GM06990 (cell line): ENCODE data around the gene ARHGEF4.

Source experiments
- DNase-seq: peaks from one replicate; pipeline ENCODE4 v3.0.0-alpha.2; 2011; ENCODE audit not compliant: insufficient read length; ENCODE audit errors: extremely low read depth
- H3K27me3 ChIP-seq: replicated peaks from 2 replicates; pipeline ENCODE4 v1.6.0; 2011; ENCODE audit warnings: low read length; ENCODE audit not compliant: control insufficient read depth, insufficient read depth
- H3K36me3 ChIP-seq: 2 replicates; pipeline ENCODE4 v1.5.1; 2011; ENCODE audit warnings: low read length; ENCODE audit not compliant: control insufficient read depth, insufficient read depth
- H3K4me3 ChIP-seq: replicated peaks from 2 replicates; pipeline ENCODE4 v1.5.1; 2011; ENCODE audit warnings: low read depth, mild to moderate bottlenecking, control low read depth, low read length
- CTCF ChIP-seq: IDR thresholded peaks from 2 replicates; pipeline ENCODE4 v1.5.1; 2011; ENCODE audit warnings: low read length, control low read depth, mild to moderate bottlenecking, inconsistent platforms; ENCODE audit not compliant: insufficient read depth, poor library complexity, severe bottlenecking

ARHGEF4 gene

DNA sequence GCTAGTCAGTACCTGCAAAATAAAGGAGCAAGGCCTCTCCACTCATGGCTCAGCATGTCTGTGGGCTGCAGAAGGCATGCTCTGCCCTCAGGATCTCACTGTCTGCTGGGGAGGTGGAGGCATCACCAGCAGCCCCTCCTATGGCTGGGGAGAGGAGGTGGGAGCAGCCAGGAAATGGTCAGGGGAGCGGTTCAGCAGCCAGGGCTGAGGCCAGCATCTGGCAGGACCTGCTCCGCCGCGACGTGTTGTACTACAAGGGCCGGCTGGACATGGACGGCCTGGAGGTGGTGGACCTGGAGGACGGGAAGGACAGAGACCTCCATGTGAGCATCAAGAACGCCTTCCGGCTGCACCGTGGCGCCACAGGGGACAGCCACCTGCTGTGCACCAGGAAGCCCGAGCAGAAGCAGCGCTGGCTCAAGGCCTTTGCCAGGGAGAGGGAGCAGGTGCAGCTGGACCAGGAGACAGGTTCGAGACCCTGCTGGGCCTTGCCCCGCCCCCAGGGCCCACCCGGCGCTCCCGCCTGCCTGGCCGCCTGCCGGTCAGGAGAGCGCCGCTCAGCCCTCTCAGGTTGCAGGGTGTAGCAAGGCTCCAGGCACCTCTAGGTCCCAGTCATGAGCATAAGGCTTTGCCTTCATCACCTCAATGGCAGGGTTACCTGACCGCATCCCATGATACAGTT, 207.5 kb downstream of the ARHGEF4 start:
- TF ChIP-seq CTCF = no peak

DNA sequence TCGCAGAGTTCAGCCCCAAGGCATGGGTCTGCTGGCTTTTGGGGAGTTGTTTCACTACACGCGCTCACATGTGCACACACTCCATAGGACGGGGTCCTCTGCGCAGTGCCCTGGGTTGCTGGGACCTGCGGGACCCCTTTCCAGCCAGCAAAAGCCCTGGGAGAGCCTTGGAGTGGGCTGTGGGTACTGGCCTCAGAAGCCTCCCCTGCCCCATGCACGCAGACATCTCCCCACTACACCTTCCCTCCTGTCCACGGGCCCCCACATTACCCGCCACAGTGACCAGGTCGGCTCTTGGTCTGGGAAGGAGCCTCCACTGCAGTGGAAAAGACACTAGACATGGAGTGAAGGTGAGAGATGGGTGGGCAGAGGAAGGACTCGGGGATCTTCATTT, 208.0 kb downstream of the ARHGEF4 start:
- Histone ChIP-seq H3K36me3 (peaks cover 13% of the 10 kb centered on the region), H3K4me3 (no peak overlapping the region), H3K27me3 (no peaks in the 10 kb centered on the region)
- TF ChIP-seq CTCF = no peak
- DNase-seq = no peak

More for the DNA sequence above, 207.5 kb downstream of the ARHGEF4 start:
- no peak overlapping the region for H3K4me3 ChIP-seq
- no peaks in the 10 kb centered on the region for H3K27me3 ChIP-seq
- DNase-seq = no peak
- peaks cover 11% of the 10 kb centered on the region for H3K36me3 ChIP-seq

DNA sequence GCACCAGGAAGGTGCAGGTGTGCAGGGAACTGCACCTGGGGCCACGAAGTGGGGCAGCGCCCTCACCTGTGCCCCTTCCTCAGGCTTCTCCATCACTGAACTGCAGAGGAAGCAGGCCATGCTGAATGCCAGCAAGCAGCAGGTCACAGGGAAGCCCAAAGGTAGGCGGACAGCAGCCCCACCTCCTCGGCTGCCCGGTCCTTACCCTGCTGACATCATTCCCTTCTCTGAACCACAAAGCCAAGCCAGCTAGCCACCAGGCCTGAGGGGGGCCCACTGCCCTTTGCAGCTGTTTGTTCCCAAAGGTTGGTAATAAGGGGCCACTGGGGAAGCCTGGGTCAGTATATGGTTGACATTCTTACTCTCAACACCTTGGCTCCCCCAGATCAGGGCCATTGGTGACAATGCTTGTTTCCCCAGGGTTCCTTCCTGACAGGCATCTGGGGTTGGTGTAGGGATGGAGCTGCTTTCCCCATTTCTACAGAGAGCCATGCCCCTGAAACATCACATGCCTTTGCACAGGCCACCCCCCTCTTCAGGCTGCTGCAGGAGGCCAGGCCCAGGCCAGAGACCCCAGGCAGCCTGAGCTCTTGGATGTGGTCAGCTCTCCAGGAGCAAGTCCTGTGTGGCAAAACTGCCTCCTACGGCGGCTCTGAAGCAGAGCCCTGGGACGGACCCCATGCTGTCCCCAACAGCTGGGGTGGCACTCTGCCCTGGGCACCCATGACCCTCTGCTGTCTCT, 208.7 kb downstream of the ARHGEF4 start:
- Histone ChIP-seq H3K4me3 (no peak overlapping the region), H3K36me3 (peaks cover 13% of the 10 kb centered on the region), H3K27me3 (no peaks in the 10 kb centered on the region)
- DNase-seq = no peak
- TF ChIP-seq CTCF = no peak

- H3K36me3 ChIP-seq = peaks cover 16% of the 10 kb centered on the region
- H3K4me3 ChIP-seq = no peak overlapping the region
- no peaks in the 10 kb centered on the region for H3K27me3 ChIP-seq
- DNase-seq = no peak
- TF ChIP-seq CTCF = no peak
Observed at GRCh38 chr2:131046028-131046917, 209.6 kb downstream of the ARHGEF4 start.

DNA sequence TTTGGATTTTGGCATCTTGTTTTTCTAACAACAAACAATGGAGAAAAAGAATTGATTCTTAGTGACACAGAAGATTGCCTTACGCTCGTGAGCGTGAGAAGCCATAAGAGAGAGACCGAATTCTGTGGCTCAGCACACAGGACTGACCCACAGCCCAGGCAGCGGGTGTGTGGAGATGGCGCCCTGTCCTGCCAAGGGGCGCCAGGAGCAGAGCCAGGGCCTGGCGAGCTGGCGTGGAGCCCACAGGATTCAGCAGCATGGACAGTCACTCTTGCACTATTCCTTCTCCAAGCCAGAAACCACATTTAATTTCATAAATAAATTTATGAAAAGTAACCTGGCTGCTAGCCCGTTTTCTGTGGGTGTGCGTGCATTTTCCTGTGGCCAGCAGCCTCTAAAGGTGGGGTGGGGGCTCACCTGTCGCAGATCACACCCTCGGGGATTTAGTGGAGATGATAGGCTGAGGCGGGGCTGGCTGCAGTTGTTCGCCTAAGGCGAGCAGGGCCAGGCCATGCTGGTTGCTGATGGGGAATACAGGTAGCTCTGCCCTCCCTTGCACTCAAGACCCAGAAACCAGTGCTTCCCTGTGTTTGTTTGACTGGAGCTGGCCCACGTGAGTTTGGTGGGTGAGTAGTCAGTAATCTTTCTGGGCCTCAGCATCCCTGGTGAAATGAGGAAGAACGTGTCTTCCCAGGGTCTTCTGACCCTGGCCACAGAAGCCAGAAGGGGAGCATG, 210.4 kb downstream of the ARHGEF4 start:
- H3K27me3 ChIP-seq = no peaks in the 10 kb centered on the region
- no peak for DNase-seq
- H3K36me3 ChIP-seq = peaks cover 18% of the 10 kb centered on the region
- H3K4me3 ChIP-seq = no peak overlapping the region
- TF ChIP-seq CTCF = no peak
